A673 (cell line): ENCODE results near the gene INTS6L.

Experiments used
- CTCF ChIP-seq: fragments of 300-800, 200-600 bp; sonication (generic); conservative IDR thresholded peaks from 2 replicates; pipeline ENCODE4 v1.5.1; 2017; ENCODE audit warnings: low read depth, mild to moderate bottlenecking, antibody characterized with exemption, low read length, moderate library complexity, mixed read lengths
- EZH2 ChIP-seq: fragments of 200-600 bp; sonication (generic); IDR thresholded peaks from 2 replicates; pipeline ENCODE4 v1.6.1; 2017; ENCODE audit warnings: borderline replicate concordance, low read depth, mild to moderate bottlenecking, mixed read lengths, antibody characterized with exemption, low read length; ENCODE audit not compliant: poor library complexity, severe bottlenecking

- TF ChIP-seq CTCF (no peak), EZH2 (no peak)
Observed at GRCh38 chrX:135513130-135513515, 7.3 kb upstream of the INTS6L start.
